NCI-H748 (cell line): Measurements from ENCODE around the gene SLC7A9.
A peak's percentile ranks its signal among the peaks of the same experiment; 100 is the strongest.
"Not testable (repeated sequence)": the region's sequence is repeated elsewhere in the genome, so short reads cannot be mapped to it uniquely, and the experiment has no call there.

Source experiments
- DNase-seq: peaks from one replicate; lab custom pipeline; 2025; ENCODE audit not compliant: unreplicated experiment; lab: John Stamatoyannopoulos, UW

The SLC7A9 gene

DNA sequence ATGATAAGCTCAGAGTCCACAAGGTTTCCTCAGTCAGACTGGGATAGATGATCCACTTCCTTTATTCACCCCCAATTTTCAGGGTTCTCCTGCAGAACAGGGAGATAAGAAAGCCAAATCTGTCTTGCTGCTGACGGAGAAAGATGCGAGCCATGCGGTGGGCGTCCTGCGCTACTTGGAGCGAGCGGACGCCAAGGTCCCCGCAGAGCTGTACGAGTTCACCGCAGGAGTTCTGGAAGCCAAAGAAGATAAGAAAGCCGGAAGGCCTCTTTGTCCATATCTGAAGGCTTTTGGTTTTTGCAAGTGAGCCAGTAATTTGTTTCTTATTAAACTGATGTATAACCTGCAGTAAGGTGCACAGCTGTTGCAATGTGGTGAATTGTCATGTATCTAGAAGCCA lies 66.7 kb downstream of the SLC7A9 start:
- no peak for DNase-seq

DNA sequence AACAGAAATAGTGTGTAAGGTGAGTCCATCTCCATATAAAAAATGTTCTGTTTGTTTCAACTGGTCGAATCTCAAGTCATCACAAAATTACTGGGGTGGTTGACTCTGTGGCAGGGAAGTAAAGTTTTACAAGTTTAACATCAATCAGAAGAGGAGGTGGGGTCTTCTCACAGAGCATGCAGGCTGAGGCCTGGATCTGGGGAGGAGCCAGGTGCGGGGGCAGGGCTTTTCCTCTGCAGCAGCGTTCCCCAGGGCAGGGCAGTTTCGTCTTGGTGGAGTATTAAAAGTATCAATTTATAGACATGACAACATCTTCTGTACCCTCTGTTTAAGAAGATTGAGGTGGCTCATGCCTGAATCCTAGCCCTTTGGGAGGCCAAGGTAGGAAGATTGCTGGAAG lies 68.8 kb downstream of the SLC7A9 start:
- no peak for DNase-seq

DNA sequence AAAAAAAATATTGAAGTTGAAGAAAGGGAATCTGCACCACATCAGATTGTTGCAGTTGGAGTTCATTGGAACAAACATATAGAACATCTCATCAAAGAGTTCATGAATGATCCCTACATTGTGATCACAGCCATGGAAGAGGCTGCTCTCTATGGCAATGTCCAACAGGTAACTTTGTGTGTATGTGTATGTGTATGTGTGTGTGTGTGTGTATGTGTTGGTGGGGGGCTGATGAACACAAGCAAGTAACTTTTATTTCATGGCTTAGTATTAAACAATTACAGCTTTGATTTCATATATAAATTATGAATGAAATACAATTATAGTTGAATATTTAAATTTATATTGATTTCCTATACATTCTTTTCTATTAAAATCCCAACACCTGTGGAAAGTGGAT lies 69.4 kb downstream of the SLC7A9 start:
- no peak for DNase-seq

DNA sequence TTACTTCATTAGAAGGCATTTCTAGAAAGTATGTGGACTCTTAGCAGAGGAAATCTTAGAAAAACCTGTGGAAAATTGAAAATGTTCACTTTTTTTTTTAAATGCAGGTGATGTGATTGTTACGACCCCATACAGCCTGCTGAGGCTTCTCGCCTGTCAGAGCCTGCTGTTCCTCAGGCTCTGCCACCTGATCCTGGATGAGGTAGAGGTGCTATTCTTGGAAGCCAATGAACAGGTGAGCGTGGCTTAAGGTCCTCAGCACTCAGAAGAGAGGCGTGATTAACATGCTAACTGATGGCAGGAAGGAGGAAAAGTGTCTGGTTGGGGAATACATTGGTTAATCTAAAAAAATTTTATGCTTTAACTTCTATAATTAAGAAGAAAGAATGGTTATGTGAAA lies 71.4 kb downstream of the SLC7A9 start:
- DNase-seq: no peak

DNA sequence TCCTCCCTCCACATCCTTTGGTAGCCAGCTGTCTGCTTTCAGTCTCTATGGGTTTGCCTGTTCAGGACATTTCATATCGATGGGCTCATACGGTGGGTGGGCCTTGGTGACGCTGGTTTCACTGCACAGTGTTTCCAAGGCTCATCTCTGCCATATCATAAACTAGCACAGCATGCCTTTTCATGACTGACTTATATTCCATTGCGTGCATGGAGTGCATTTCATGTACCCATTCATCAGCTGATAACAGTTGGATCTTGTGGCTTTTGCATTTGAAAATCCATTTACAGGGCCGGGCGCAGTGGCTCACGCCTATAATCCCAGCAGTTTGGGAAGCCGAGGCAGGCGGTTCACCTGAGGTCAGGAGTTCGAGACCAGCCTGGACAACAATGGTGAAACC lies 80.1 kb downstream of the SLC7A9 start:
- DNase-seq: no peak

DNA sequence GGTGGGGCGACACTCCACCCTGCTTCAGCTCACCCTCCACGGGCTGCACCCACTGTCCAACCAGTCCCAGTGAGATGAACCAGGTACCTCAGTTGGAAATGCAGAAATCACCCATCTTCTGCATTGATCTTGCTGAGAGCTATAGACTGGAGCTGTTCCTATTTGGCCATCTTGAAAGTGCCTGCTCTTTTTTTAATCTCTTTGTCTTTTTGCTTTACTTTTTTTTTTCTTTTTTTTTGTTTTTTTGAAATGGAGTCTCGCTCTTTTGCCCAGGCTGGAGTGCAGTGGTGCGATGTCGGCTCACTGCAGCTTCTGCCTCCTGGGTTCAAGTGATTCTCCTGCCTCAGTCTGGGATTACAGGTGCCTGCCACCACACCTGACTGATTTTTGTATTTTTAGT lies 81.7 kb downstream of the SLC7A9 start:
- DNase-seq: not testable (repeated sequence)

DNA sequence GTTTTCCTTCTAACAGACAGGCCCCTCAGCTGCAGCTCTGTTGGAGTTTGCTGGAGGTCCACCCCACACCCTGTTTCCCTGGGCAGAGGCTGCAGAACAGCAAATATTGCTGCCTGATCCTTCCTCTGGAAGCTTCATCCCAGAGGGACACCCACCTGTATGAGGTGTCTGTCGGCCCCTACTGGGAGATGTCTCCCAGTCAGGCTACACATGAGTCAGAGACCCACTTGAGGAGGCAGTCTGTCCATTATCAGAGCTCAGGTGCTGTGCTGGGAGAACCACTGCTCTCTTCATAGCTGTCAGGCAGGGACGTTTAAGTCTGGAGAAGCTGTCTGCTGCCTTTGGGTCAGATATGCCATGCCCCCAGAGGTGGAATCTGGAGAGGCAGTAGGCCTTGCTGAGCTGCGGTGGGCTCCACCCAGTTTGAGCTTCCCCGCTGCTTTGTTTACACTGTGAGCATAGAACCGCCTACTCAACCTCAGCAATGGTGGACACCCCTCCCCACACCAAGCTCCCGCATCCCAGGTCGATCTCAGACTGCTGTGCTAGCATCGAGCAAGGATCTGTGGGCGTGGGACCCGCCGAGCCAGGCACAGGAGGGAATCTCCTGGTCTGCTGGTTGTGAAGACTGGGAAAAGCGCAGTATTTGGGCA lies 82.3 kb downstream of the SLC7A9 start:
- DNase-seq: peak; percentile 35

DNA sequence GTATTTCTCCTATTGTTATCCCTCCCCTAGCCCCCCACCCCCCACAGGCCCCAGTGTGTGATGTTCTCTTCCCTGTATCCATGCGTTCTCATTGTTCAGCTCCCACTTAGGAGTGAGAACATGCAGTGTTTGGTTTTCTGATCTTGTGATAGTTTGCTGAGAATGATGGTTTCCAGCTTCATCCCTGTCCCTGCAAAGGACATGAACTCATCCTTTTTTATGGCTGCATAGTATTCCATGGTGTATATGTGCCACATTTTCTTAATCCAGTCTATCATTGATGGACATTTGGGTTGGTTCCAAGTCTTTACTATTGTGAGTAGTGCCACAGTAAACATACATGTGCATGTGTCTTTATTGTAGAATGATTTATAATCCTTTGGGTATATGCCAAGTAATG lies 87.5 kb downstream of the SLC7A9 start:
- DNase-seq: not testable (repeated sequence)

DNA sequence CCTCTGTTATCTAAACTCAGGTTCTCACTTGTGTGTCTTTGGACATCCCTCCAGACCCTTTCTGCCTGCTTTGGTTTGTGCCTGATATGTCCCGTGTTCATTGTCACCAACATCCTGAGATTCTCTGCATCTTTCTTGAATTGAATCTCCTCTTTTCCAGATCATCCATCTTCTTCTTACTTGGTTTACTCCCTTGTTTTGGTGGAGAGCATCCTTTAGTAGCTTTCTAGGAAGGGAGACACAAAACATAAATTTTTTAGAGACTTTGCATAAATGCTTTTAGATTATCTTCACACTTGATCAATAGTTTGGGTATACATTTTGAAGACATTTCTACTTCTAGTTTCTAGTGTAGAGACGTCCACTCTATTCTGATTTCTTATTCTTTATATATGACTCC lies 88.3 kb downstream of the SLC7A9 start:
- DNase-seq: no peak
